GM10847 (cell line): ENCODE data around the gene B4GALNT1.

Source experiments
- POLR2A ChIP-seq: IDR thresholded peaks from 2 replicates; pipeline ENCODE4 v1.6.1; 2011; ENCODE audit not compliant: insufficient read length; ENCODE audit errors: extremely low read depth

The B4GALNT1 gene

DNA sequence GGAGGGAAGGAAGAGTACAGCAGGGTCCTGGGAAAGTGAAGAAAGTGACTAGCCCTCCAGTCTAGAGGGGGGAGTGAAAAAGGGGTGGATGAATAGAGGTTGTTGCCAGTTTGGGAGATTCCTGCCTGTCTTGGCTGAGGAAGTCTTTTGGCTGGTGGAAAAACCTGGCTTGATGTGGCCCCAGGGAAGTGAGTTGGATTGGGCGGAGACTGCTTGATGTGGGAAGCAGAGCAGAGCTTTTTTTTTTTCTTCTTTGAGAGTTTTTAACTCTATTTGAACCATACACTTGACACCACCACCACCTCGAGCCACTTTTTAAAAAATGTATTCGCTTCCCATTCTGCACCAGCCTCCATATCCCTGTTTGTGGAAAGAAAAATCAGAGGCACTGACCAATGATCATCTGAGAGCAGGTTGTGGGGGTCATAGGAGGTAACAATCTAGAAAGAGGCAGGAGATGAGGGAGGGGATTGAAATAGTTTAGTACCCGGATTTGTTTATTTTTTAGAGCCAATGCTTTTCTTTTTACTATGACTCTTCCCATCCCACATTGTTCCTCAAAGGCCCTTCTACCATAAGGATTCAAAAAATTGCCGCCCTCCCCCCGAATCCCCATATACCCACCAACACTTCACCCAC is 29.1 kb downstream of the B4GALNT1 start:
- TF ChIP-seq POLR2A: no peak

DNA sequence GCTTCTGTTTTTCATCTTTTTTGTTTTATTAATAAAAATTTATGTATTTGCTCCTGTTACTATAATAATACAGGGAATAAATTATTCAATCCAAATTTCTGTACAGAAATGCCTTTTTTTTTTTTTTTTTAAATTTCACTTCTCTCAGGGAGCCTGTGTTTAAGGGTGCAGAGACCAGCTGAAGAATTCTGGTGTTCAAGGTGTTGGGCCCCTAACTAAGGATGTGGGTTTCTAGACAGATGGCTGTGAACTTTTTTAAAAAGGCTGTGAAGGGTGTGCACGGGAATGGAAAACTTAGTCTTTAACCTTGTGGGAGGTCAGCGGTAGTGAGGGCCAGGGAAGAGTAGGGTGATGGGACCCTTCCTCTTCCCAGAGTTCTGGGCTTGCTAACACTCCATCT is 29.7 kb downstream of the B4GALNT1 start:
- TF ChIP-seq POLR2A: no peak

GRCh38 chr12:57602544-57602943 is 30.5 kb downstream of the B4GALNT1 start:
- TF ChIP-seq POLR2A: no peak

GRCh38 chr12:57600395-57600794 is 32.6 kb downstream of the B4GALNT1 start:
- no peak for TF ChIP-seq POLR2A

DNA sequence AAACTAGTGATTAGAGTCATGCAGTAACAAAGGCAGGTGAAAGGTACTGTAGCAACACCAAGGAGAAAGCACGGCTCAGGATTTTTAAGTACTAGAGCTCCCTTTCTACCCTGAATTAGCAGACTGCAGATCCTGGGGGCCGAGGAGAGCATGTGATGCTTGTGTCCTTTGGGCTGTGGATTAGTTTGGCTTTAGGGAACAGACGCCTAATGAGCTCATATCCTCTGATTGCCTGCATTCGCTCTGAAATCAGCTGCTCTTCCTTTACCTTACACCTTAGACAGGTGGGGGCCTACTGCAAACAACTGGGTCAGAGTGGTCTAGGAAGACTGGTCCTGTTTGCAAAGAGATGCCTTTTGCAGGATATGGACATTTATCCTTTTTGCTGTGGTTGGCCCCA is 39.8 kb downstream of the B4GALNT1 start:
- TF ChIP-seq POLR2A: no peak

GRCh38 chr12:57592551-57593165 is 40.3 kb downstream of the B4GALNT1 start:
- TF ChIP-seq POLR2A: no peak

GRCh38 chr12:57591782-57592325 is 41.1 kb downstream of the B4GALNT1 start:
- no peak for TF ChIP-seq POLR2A

DNA sequence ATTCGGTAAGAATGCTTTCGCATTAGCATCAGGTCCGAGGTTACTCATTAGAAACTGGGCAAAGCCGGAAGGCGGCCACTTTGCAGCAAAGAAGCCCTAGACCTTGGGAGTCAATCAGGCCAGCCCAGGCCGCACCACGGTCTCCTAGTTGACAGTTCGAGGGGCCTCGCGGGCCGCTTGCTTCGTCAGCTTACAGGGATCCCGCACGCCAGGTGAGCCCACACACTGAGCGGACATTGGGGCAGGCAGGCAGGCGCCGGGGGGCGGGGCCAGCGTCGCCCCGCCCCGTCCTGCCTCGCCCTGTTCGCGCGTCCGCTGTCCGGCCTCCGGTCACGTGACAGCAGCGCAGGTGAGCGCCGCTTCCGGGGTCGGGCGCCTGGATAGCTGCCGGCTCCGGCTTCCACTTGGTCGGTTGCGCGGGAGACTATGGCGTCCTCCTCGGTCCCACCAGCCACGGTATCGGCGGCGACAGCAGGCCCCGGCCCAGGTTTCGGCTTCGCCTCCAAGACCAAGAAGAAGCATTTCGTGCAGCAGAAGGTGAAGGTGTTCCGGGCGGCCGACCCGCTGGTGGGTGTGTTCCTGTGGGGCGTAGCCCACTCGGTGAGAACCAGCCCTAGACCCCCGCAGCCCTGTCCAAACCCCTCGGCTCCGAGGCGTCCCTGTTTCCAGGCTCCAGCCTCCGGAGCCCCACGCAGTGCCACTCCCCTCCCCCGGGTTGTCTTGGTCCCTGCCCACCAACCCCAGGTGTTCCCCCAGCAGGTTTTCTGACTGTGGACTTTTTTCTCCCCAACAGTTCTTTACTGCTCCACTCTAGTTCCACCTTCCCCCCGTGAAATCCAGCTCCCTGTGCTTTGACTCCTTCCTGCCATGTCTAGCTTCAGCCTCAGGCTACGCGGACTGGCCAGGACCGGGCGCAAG is 41.9 kb downstream of the B4GALNT1 start, which contains the start of gene PIP4K2C:
Gene PIP4K2C, plus strand, starts transcription at position 329 of the 918 bp plus-strand sequence. Its CDS starts 98 bp downstream, at position 427.
- TF ChIP-seq POLR2A: peak; percentile 80

DNA sequence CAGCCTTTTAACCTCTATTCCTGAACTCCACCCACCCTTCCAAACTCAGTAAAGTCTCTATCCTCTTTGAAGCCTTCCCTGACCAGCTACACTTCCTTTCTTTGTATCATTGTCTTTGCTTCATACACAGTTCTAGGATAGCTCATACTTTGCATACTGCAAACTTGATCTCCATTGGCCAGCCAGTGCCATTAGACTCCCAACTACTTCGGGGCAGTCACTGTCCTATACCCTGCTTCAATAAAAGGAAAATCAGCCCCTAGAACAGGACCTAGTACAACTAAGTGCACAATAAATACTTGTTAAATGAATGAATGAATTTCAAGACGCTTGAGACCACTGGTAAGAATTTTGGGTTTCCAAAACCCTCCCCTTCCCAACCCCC is 42.5 kb downstream of the B4GALNT1 start:
- no peak for TF ChIP-seq POLR2A

GRCh38 chr12:57586832-57587429 is 46.1 kb downstream of the B4GALNT1 start:
- no peak for TF ChIP-seq POLR2A

- no peak for TF ChIP-seq POLR2A
Observed at GRCh38 chr12:57586128-57586527, 46.9 kb downstream of the B4GALNT1 start.

DNA sequence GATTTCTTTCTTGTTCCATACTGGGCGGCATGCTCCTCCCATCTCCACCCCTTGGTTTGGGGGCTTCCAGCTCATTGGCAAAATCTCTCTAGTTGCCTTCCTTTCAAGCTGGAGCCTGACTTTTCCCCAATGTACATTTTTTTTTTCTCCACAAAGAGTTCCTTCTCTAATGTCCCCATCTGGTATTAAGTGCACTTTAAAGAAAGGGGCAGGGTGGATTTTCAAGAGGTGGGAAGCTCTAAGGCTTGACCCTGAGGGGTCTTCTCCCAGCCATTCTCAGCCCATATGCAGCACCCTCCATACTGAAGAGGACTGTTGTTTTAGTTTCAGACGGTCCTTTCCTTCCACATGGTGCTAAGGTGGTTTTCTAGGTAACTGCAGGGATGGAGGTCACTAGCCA is 47.8 kb downstream of the B4GALNT1 start:
- TF ChIP-seq POLR2A: no peak

GRCh38 chr12:57584690-57585089 is 48.3 kb downstream of the B4GALNT1 start:
- no peak for TF ChIP-seq POLR2A

DNA sequence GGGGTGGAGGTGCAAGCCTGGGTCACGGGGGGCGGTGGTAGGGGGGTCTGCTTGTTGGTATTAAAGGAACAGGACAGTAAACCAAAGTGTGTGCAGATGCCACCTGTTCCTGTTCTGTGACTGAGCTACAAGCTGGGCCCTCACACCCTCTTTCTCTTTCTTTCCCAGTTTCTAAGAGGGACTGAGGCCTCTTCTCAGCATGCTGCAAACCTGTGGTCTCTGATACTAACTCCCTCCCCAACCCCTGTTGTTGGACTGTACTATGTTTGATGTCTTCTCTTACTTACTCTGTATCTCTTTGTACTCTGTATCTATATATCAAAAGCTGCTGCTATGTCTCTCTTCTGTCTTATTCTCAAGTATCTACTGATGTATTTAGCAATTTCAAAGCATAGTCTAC is 49.0 kb downstream of the B4GALNT1 start:
- no peak for TF ChIP-seq POLR2A
